PFSK-1 (cell line): ENCODE data around the gene IQGAP3.

Experiments
- FOXP2 ChIP-seq: optimal IDR thresholded peaks from 2 replicates; pipeline ENCODE3; 2011; ENCODE audit warnings: borderline replicate concordance, control low read depth, inconsistent platforms; ENCODE audit not compliant: insufficient read depth; ENCODE audit errors: extremely low read length, extremely low read depth
- POLR2AphosphoS5 ChIP-seq: IDR thresholded peaks from 2 replicates; pipeline ENCODE4 v1.6.1; 2012; ENCODE audit warnings: low read depth, mild to moderate bottlenecking, control low read depth, low read length, moderate library complexity
- SIN3A ChIP-seq: IDR thresholded peaks from 2 replicates; pipeline ENCODE4 v1.6.1; 2012; ENCODE audit warnings: mild to moderate bottlenecking, low read length, moderate library complexity, borderline replicate concordance; ENCODE audit not compliant: insufficient read depth
- TAF1 ChIP-seq: IDR thresholded peaks from 2 replicates; pipeline ENCODE4 v1.6.1; 2012; ENCODE audit warnings: low read length, control low read depth, borderline replicate concordance; ENCODE audit not compliant: insufficient read depth
- TF ChIP-seq, protein P1 (sequence below), 2 experiments: IDR thresholded peaks; 2 replicates each; pipeline versions ENCODE4 v1.6.1 to v1.8.0; 2011 to 2012; ENCODE audit warnings: low read depth in 2 of 2, low read length in 2 of 2, control low read depth in 1 of 2, inconsistent platforms in 1 of 2, mild to moderate bottlenecking in 1 of 2, moderate library complexity in 1 of 2; ENCODE audit not compliant: insufficient read depth in 1 of 2

Gene IQGAP3

DNA sequence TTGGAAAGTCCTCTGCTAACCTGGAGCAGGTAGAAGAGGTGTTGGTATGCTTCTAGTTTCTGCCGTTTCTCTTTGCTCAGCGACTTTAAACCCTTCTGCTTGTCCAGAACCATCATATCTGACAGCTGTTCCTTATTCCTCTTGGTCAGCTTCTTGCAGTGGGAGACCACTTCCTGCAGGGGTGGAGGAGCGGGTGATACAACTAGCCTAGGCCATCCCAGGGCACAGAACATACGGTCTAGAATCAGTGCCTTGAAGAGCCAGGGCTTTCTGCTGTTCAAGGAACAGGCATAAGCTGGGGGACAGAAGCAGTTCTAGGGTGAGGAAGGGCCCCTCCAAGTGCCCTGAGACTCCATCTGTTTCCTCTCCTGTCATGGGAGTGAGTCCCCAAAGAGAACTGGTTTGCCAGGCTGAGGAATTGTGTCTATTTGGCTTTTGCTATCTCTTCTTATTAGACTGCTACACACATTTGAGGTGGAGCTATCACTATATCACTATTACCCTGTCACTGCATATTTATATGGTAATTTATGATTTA, 32.5 kb downstream of the IQGAP3 start:
- TF ChIP-seq SIN3A (no peak), FOXP2 (no peak), POLR2AphosphoS5 (no peak), TAF1 (no peak)
- TF ChIP-seq, protein P1, sequence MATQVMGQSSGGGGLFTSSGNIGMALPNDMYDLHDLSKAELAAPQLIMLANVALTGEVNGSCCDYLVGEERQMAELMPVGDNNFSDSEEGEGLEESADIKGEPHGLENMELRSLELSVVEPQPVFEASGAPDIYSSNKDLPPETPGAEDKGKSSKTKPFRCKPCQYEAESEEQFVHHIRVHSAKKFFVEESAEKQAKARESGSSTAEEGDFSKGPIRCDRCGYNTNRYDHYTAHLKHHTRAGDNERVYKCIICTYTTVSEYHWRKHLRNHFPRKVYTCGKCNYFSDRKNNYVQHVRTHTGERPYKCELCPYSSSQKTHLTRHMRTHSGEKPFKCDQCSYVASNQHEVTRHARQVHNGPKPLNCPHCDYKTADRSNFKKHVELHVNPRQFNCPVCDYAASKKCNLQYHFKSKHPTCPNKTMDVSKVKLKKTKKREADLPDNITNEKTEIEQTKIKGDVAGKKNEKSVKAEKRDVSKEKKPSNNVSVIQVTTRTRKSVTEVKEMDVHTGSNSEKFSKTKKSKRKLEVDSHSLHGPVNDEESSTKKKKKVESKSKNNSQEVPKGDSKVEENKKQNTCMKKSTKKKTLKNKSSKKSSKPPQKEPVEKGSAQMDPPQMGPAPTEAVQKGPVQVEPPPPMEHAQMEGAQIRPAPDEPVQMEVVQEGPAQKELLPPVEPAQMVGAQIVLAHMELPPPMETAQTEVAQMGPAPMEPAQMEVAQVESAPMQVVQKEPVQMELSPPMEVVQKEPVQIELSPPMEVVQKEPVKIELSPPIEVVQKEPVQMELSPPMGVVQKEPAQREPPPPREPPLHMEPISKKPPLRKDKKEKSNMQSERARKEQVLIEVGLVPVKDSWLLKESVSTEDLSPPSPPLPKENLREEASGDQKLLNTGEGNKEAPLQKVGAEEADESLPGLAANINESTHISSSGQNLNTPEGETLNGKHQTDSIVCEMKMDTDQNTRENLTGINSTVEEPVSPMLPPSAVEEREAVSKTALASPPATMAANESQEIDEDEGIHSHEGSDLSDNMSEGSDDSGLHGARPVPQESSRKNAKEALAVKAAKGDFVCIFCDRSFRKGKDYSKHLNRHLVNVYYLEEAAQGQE (IDR thresholded peaks at IDR 0.05; ENCODE audit: insufficient read depth in 1 of 2, low read depth in 2 of 2, low read length in 2 of 2): no peak

DNA sequence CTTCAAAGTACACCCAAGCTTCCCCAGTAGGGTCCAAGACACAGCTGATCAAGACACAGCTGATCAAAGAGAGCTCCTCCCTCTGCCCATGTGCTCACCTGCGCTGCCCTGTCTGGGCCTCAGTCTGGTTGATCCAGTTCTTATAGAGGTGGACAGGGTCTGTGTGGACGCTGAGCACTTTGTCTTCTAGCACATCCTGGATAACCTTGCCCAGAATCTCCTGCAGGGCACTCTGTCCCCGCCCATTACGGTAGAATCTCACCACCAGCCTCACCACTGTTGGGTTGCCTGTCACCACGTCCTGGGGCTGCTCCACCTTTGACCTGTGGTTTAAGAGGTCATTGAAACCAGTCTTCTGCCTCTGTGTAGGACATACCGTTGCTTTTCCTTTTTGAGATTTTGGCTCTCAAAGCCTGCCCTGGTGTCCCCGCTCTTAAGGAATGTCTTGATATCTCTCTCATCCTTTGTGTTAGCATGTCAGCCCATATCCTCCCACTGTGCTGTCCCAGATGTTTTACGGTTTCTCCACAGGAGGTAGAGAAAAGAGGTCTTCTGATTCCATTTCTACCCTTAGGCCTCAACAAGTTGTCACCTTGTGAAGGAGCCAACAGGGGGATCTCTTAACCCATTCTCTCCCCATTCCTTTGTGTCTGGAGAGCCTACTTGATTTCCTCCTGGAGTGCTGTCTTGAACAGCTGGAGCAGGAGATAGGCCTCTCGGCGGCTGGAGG, 33.5 kb downstream of the IQGAP3 start:
- no peak for TF ChIP-seq FOXP2
- TF ChIP-seq, protein P1 (IDR thresholded peaks at IDR 0.05; ENCODE audit: insufficient read depth in 1 of 2, low read depth in 2 of 2, low read length in 2 of 2): no peak
- TF ChIP-seq TAF1: no peak
- TF ChIP-seq SIN3A: no peak

DNA sequence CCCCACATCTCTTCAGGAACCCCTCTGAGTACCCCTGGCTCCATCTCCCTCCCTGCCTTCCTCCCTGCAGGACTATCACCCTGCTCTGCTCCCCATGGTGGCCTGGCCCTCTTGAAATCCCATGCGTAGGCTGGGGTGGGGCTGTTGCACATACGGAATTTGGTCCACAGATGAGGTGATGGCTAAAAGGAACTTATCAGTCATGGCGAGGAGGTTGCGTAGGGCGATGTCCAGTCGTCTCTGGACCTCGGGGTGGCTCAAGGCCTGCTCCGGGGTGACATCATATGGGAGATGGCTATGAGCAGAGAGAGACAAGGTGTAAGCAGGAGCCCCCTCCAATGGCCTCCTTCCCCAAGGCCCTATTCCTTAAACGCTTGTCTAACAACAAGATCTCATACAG, 35.3 kb downstream of the IQGAP3 start:
- TF ChIP-seq TAF1 (no peak), SIN3A (no peak), POLR2AphosphoS5 (no peak)

DNA sequence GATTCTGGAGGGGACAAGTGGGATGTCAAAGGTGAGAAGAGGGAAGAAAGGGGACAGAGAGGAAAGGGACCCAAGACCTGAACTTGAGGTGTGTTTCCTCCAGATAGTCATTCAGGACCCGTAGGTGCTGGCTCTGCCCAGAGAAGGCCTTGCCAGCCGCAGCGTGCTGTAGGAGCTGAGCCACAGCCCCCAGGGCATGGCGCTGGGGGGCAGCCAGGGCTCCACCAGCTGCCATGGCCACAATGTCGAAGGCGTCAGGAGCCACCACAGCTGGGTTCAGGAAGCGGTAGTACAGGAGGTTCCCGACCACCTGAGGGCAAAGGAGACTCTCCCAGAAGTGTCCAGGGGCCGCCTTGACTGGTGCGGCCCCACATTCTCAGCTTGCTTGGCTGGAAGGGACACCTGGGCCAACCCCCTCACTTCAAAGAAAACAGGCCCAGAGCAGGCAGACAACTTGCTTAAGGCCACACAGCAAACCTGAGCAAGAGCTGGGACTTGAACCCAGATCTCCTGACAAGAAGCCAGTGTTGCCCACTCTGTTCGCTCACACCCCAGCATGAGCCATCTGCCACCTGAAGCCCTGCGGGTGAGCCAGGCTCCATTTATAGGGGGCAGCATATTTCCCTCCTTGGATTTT, 37.8 kb downstream of the IQGAP3 start:
- no peak for TF ChIP-seq SIN3A
- TF ChIP-seq, protein P1 (IDR thresholded peaks at IDR 0.05; ENCODE audit: insufficient read depth in 1 of 2, low read depth in 2 of 2, low read length in 2 of 2): no peak
- no peak for TF ChIP-seq TAF1
- no peak for TF ChIP-seq FOXP2
- TF ChIP-seq POLR2AphosphoS5: no peak

DNA sequence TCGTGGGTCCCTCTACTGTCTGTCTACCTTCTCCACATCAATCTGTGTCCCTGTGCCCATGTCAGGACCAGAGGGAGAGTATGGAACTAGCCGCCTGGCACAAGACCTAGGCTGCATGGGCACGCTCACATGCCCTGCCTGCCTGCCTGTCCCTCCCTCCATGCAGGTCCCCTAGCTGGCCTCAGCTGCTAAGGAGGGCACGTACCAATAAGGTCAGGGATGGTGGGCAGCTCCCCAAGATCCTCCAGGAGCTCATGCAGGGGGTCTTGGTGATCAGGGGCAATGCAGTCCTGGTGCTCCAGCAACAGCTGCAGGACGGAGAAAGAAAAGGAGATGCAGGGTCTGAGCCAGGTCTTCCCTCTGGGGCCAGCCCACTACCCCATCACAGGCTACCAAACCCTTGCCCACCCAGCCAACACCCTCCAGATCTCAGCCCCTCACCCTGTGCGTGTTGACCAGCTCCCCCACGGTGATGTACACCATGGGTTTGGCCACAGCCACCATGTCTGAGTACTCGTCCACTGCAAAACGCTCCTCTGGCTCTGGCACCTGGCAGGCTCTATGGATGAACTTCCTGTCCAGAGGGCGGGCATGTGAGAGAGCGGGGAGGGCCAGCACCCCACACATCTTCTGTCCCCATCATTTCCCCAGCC, 38.7 kb downstream of the IQGAP3 start:
- TF ChIP-seq FOXP2 (no peak), SIN3A (no peak), TAF1 (no peak), POLR2AphosphoS5 (no peak)
- TF ChIP-seq, protein P1 (IDR thresholded peaks at IDR 0.05; ENCODE audit: insufficient read depth in 1 of 2, low read depth in 2 of 2, low read length in 2 of 2): no peak
